Kidney epithelial cell (primary cell): ENCODE measurements around the gene TUBB3. TPM values are rescaled to one million over a fixed set of nuclear protein-coding genes. Genes with fewer than 3 reads are reported as not detected.

Source experiments
- DNase-seq: peaks from one replicate; pipeline ENCODE4 v3.0.0-alpha.2; 2010; ENCODE audit warnings: low read depth
- H3K27me3 ChIP-seq: 2 replicates; pipeline ENCODE4 v1.6.0; 2011; ENCODE audit warnings: low read length; ENCODE audit not compliant: control insufficient read depth, insufficient read depth
- H3K36me3 ChIP-seq: 2 replicates; pipeline ENCODE4 v1.5.1; 2011; ENCODE audit warnings: low read length; ENCODE audit not compliant: control insufficient read depth, insufficient read depth
- H3K4me3 ChIP-seq: 2 replicates; pipeline ENCODE4 v1.5.1; 2011; ENCODE audit warnings: low read depth, mild to moderate bottlenecking, control low read depth, low read length
- CTCF ChIP-seq: IDR thresholded peaks from 2 replicates; pipeline ENCODE4 v1.5.1; 2011; ENCODE audit warnings: mild to moderate bottlenecking, moderate library complexity, low read length, control low read depth, inconsistent platforms; ENCODE audit not compliant: insufficient read depth, poor library complexity, severe bottlenecking
- total RNA-seq: library from RNA; depleted of rRNA; stranded (reverse); fragments of >200 nt; gene quantifications from 2 replicates; pipeline ENCODE4 v1.2.3, GENCODE V29; 2015

Gene TUBB3
- total RNA-seq, 1 donor from 2014 or later: 599 TPM

GRCh38 chr16:89904606-89905510, 18.3 kb upstream of the TUBB3 start:
- no peaks in the 10 kb centered on the region for H3K27me3 ChIP-seq
- H3K36me3 ChIP-seq: peaks cover 6% of the 10 kb centered on the region
- H3K4me3 ChIP-seq: no peak overlapping the region
- no peak for DNase-seq
- no peak for TF ChIP-seq CTCF

GRCh38 chr16:89905511-89906139, 17.5 kb upstream of the TUBB3 start:
- TF ChIP-seq CTCF: no peak
- Histone ChIP-seq H3K4me3 (no peak overlapping the region), H3K36me3 (peaks cover 6% of the 10 kb centered on the region), H3K27me3 (no peaks in the 10 kb centered on the region)
- DNase-seq: no peak

GRCh38 chr16:89906140-89907025, 16.8 kb upstream of the TUBB3 start:
- Histone ChIP-seq H3K27me3 (no peaks in the 10 kb centered on the region), H3K4me3 (no peak overlapping the region), H3K36me3 (peaks cover 7% of the 10 kb centered on the region)
- no peak for TF ChIP-seq CTCF
- DNase-seq: no peak

- no peaks in the 10 kb centered on the region for H3K27me3 ChIP-seq
- DNase-seq: no peak
- H3K4me3 ChIP-seq: no peak overlapping the region
- peaks cover 7% of the 10 kb centered on the region for H3K36me3 ChIP-seq
- TF ChIP-seq CTCF: no peak
Measured at GRCh38 chr16:89907055-89907814, 15.9 kb upstream of the TUBB3 start.

GRCh38 chr16:89908236-89908635, 14.9 kb upstream of the TUBB3 start:
- H3K27me3 ChIP-seq: no peaks in the 10 kb centered on the region
- no peak for TF ChIP-seq CTCF
- no peak for DNase-seq
- no peak overlapping the region for H3K4me3 ChIP-seq
- peaks cover 7% of the 10 kb centered on the region for H3K36me3 ChIP-seq
